Calu3 (cell line): ENCODE measurements around the gene GPR180. TPM values are rescaled to one million over a fixed set of nuclear protein-coding genes. Genes with fewer than 3 reads are reported as not detected.

Experiments
- BruUV-seq: library from RNA; stranded (reverse); fragments of 400-500 nt; replicated peaks from 2 replicates; lab custom pipeline; 2021; lab: Mats Ljungman, UMichigan
- CTCF ChIA-PET: fragments of 300-600 bp; sonication (Branson Sonifier 250); formaldehyde crosslinking; loops from one replicate; lab custom pipeline; 2022; ENCODE audit warnings: antibody characterized with exemption; lab: Charles Lee
- DNase-seq: peaks from one replicate; pipeline ENCODE4 v3.0.0; 2022
- H3K27ac Mint-ChIP-seq: one replicate; pipeline ENCODE4 v1.8.0; 2022; ENCODE audit warnings: mixed read lengths; ENCODE audit not compliant: unreplicated experiment
- H3K27me3 Mint-ChIP-seq: one replicate; pipeline ENCODE4 v1.8.0; 2022; ENCODE audit warnings: mixed read lengths; ENCODE audit not compliant: unreplicated experiment
- H3K36me3 Mint-ChIP-seq: one replicate; pipeline ENCODE4 v1.8.0; 2022; ENCODE audit warnings: mild to moderate bottlenecking, moderate library complexity, mixed read lengths; ENCODE audit not compliant: insufficient read depth, unreplicated experiment
- H3K4me1 Mint-ChIP-seq: one replicate; pipeline ENCODE4 v1.8.0; 2022; ENCODE audit warnings: mild to moderate bottlenecking, low read depth, mixed read lengths; ENCODE audit not compliant: unreplicated experiment
- H3K4me3 Mint-ChIP-seq: one replicate; pipeline ENCODE4 v1.8.0; 2022; ENCODE audit warnings: mild to moderate bottlenecking, low read depth, moderate library complexity, mixed read lengths; ENCODE audit not compliant: unreplicated experiment
- H3K9me3 Mint-ChIP-seq: one replicate; pipeline ENCODE4 v1.8.0; 2022; ENCODE audit warnings: low read depth, mixed read lengths; ENCODE audit not compliant: unreplicated experiment
- intact Hi-C: fragments of 100-400 bp; cut with micrococcal nuclease; formaldehyde crosslinking; loops from one replicate; pipeline ENCODE4 v1.10.0; 2022; ENCODE audit not compliant: unreplicated experiment
- total RNA-seq: library from RNA; stranded (reverse); gene quantifications from 2 replicates; pipeline ENCODE4 v1.2.3, GENCODE V29; 2022
- TF ChIP-seq, protein P1 (sequence below): fragments of 200-600 bp; IDR thresholded peaks from one replicate; pipeline ENCODE4 v1.8.0; 2022; ENCODE audit warnings: antibody characterized with exemption; ENCODE audit not compliant: unreplicated experiment

GPR180 gene
- total RNA-seq, 1 experiment from 2014 or later, result 3.4 TPM

DNA sequence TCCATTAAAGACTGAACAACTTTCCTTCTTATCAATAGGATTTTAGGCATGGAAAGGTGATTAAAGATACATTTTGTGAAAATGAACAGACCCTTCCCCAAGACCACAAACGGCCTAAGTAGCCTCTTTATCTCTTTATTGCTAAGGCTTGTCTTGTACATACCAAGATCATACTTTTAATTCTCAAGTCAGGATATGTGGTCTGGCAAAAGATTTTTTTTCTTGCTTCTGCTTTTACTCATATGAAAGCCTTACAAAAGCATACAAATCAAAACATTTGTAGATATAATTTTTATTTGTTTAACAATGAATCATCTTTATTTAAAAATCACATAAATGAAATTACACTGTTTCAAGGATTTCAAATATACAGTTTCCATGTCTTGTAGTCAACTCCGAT is 41.5 kb upstream of the GPR180 start:
- BruUV-seq, result no TSS peak

DNA sequence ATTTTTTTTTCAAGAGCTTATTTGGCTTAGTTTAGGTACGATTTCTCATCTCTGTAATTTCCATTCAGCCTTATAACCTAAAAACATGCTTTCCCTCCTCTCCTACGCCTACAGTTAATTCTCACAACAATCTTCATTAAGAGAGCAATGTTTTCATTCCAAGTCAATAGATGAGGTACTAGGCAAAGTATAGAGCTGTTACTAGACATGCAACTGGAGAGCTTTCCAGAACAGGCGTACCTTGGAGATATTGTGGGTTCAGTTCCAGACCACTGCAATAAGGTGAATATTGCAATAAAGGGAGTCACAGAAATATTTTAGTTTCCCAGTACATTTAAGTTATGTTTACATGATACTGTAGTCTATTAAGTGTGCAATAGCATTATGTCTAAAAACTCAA is 40.5 kb upstream of the GPR180 start:
- no peaks in the 10 kb centered on the region for H3K36me3 Mint-ChIP-seq
- H3K27ac Mint-ChIP-seq, result no peak overlapping the region
- BruUV-seq, result no TSS peak
- intact Hi-C loops, result no loop called here
- H3K9me3 Mint-ChIP-seq, result no peaks in the 10 kb centered on the region
- no peaks in the 10 kb centered on the region for H3K4me1 Mint-ChIP-seq
- DNase-seq, result no peak
- TF ChIP-seq, protein P1, sequence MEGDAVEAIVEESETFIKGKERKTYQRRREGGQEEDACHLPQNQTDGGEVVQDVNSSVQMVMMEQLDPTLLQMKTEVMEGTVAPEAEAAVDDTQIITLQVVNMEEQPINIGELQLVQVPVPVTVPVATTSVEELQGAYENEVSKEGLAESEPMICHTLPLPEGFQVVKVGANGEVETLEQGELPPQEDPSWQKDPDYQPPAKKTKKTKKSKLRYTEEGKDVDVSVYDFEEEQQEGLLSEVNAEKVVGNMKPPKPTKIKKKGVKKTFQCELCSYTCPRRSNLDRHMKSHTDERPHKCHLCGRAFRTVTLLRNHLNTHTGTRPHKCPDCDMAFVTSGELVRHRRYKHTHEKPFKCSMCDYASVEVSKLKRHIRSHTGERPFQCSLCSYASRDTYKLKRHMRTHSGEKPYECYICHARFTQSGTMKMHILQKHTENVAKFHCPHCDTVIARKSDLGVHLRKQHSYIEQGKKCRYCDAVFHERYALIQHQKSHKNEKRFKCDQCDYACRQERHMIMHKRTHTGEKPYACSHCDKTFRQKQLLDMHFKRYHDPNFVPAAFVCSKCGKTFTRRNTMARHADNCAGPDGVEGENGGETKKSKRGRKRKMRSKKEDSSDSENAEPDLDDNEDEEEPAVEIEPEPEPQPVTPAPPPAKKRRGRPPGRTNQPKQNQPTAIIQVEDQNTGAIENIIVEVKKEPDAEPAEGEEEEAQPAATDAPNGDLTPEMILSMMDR, result no peak
- no peak overlapping the region for H3K4me3 Mint-ChIP-seq
- CTCF ChIA-PET, result no interaction called here
- H3K27me3 Mint-ChIP-seq, result no peaks in the 10 kb centered on the region

More for the DNA sequence above, 41.5 kb upstream of the GPR180 start:
- TF ChIP-seq, protein P1, result no peak
- H3K9me3 Mint-ChIP-seq, result no peaks in the 10 kb centered on the region
- CTCF ChIA-PET, result no interaction called here
- H3K4me3 Mint-ChIP-seq, result no peak overlapping the region
- H3K36me3 Mint-ChIP-seq, result no peaks in the 10 kb centered on the region
- intact Hi-C loops, result no loop called here
- DNase-seq, result no peak
- H3K27me3 Mint-ChIP-seq, result no peaks in the 10 kb centered on the region
- no peaks in the 10 kb centered on the region for H3K4me1 Mint-ChIP-seq
- H3K27ac Mint-ChIP-seq, result no peak overlapping the region

DNA sequence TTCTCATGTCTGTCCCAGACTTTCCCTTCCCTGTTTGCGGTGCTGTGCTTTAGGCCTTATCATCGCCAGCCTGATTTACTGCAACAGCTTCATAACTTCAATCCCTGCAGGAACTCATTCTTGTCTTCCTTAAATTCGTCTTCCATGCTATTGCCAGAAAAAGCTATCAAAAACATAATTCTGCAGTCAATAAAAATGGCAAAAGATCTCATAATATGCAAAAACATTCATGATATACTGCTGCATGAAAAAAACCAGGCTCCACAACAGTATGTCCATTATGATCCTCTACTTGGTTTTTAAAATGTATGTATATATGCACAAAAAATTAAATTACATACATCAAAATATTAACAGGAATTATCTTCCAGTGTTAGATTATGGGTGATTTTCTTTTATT is 34.1 kb upstream of the GPR180 start:
- TF ChIP-seq, protein P1, result no peak
- Mint-ChIP-seq H3K36me3 (no peaks in the 10 kb centered on the region), H3K4me3 (no peak overlapping the region), H3K27ac (no peak overlapping the region), H3K9me3 (no peaks in the 10 kb centered on the region), H3K4me1 (no peaks in the 10 kb centered on the region), H3K27me3 (no peaks in the 10 kb centered on the region)
- intact Hi-C loops, result no loop called here
- no TSS peak for BruUV-seq
- CTCF ChIA-PET, result interaction anchor here (0.5 kb wide), 1 partner anchor 89 kb away, joined by 3 read pairs; no protein-coding TSS in a partner anchor
- DNase-seq, result no peak

DNA sequence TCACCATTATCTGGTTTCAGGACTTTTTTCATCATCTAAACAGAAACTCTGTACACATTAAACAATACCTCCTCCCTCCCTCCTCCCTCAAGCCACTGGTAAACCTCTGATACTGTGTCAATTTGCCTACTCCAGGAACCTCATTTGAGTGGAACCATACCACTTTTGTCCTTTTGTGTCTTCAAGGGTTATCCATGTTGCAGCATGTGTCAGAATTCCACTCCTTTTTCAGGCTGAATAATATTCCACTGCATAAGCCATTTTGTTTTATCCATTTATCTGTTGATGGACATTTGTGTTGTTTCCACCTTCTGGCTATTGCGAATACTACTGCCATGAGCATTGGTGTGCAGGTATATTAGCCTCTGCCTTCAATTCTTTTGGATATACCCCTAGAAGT is 33.2 kb upstream of the GPR180 start:
- Mint-ChIP-seq H3K4me1 (no peaks in the 10 kb centered on the region), H3K27me3 (no peaks in the 10 kb centered on the region), H3K27ac (no peak overlapping the region), H3K4me3 (no peak overlapping the region), H3K36me3 (no peaks in the 10 kb centered on the region), H3K9me3 (no peaks in the 10 kb centered on the region)
- intact Hi-C loops, result no loop called here
- no TSS peak for BruUV-seq
- TF ChIP-seq, protein P1, result no peak
- CTCF ChIA-PET, result no interaction called here
- no peak for DNase-seq
